AG09319 (cell line): ENCODE results near the gene RAD51B.
A peak's percentile ranks its signal among the peaks of the same experiment; 100 is the strongest.

Experiments used
- DNase-seq: peaks from one replicate; pipeline ENCODE4 v3.0.0-alpha.2; 2010; ENCODE audit warnings: low read depth; ENCODE audit errors: extremely low read depth
- TF ChIP-seq, protein P1 (sequence below): IDR thresholded peaks from 2 replicates; pipeline ENCODE4 v1.5.1; 2011; ENCODE audit warnings: low read depth, mild to moderate bottlenecking, inconsistent platforms, low read length, moderate library complexity

The RAD51B gene

GRCh38 chr14:68461086-68461485 lies 641.5 kb downstream of the RAD51B start:
- DNase-seq, result no peak
- TF ChIP-seq, protein P1, sequence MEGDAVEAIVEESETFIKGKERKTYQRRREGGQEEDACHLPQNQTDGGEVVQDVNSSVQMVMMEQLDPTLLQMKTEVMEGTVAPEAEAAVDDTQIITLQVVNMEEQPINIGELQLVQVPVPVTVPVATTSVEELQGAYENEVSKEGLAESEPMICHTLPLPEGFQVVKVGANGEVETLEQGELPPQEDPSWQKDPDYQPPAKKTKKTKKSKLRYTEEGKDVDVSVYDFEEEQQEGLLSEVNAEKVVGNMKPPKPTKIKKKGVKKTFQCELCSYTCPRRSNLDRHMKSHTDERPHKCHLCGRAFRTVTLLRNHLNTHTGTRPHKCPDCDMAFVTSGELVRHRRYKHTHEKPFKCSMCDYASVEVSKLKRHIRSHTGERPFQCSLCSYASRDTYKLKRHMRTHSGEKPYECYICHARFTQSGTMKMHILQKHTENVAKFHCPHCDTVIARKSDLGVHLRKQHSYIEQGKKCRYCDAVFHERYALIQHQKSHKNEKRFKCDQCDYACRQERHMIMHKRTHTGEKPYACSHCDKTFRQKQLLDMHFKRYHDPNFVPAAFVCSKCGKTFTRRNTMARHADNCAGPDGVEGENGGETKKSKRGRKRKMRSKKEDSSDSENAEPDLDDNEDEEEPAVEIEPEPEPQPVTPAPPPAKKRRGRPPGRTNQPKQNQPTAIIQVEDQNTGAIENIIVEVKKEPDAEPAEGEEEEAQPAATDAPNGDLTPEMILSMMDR, result no peak

DNA sequence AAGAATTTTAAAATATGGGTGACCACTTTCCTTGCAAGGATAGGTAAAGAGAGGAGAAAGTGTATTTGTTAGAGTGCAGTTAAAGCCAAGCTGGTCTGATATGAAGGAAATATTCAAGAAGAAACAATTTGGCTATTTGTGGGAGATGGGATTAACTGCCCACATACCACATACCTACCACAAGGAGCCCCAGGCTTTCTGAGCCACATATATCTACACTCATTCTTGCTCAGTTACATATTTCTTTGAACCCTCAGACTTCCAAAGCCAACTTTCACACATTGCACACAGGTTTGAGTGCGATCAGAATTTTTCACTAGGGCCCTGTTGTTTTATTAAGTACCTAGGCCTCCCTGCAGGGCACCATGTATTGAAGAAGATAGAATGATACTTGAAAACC lies 643.1 kb downstream of the RAD51B start:
- DNase-seq, result no peak
- TF ChIP-seq, protein P1, result peak; percentile 18

DNA sequence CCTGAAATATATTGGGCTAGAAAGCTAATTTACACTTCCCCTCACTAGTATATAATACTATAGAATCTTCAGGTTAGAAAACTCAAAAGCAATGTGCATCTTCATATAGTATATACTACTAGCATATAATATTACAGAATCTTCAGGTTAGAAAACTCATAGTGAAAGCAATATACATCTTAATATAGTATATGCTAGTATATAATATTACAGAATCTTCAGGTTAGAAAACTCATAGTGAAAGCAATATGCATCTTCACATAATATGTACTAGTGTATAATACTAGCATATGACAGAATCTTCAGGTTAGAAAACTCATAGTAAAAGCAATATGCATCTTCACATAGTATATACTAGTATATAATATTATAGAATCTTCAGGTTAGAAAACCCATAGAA lies 643.7 kb downstream of the RAD51B start:
- no peak for DNase-seq
- TF ChIP-seq, protein P1, result no peak

GRCh38 chr14:68463705-68464374 lies 644.3 kb downstream of the RAD51B start:
- no peak for DNase-seq

DNA sequence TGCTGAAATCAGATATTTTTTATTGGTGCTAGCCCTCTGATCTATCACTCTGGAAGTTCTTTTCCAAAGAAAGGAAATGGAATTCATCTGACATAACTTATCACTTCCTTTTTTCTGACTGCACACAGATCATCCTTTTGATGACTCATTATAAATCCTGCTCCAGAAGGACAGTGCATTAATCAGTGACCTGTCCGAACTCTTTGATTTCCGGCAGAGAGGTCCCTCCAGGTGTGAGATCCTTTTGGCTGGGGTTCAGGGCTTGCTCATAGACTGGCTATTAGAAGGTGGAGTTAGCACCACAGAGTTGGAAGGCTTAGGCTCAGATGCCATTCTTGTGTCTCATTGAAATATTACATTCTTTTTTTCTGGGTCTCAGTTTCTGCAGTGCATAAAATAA lies 645.1 kb downstream of the RAD51B start:
- TF ChIP-seq, protein P1, result no peak
- DNase-seq, result no peak

More at GRCh38 chr14:68463705-68464374, 644.3 kb downstream of the RAD51B start:
- TF ChIP-seq, protein P1, result no peak

GRCh38 chr14:68466491-68466977 lies 647.0 kb downstream of the RAD51B start:
- DNase-seq, result peak; percentile 85

GRCh38 chr14:68467425-68467824 lies 647.8 kb downstream of the RAD51B start:
- no peak for DNase-seq
- TF ChIP-seq, protein P1, result no peak

More at GRCh38 chr14:68466491-68466977, 647.0 kb downstream of the RAD51B start:
- TF ChIP-seq, protein P1, result no peak
